Kidney (tissue), 14 donors: ENCODE measurements around the gene DLGAP1. TPM values are rescaled to one million over a fixed set of nuclear protein-coding genes. Genes with fewer than 3 reads are reported as not detected.

ENCODE experiments used
- DNase-seq, 5 donors: peaks; one replicate each; pipeline ENCODE4 v3.0.0-alpha.2; 2013 to 2020
- FAIRE-seq: peaks from 2 replicates; lab custom pipeline; 2012; peaks lifted over from hg19 to GRCh38; lab: Jason Lieb, UNC
- H3K27ac ChIP-seq, 2 donors: one replicate each; pipeline ENCODE4 v1.7.0; 2013; ENCODE audit warnings: low read depth in 2 of 2, low read length in 2 of 2, inconsistent platforms in 1 of 2
- H3K27me3 ChIP-seq: one replicate; pipeline ENCODE4 v1.7.1; 2013; ENCODE audit warnings: low read length, inconsistent platforms; ENCODE audit not compliant: control insufficient read depth, insufficient read depth
- H3K36me3 ChIP-seq, 3 donors: one replicate each; pipeline versions ENCODE4 v1.7.0 to v1.7.1; 2013; ENCODE audit warnings: low read length in 3 of 3, control low read depth in 1 of 3, inconsistent platforms in 1 of 3; ENCODE audit not compliant: insufficient read depth in 3 of 3, control insufficient read depth in 2 of 3
- H3K4me1 ChIP-seq, 3 donors: one replicate each; pipeline versions ENCODE4 v1.7.0 to v1.7.1; 2013; ENCODE audit warnings: low read length in 3 of 3, inconsistent platforms in 1 of 3, low read depth in 1 of 3; ENCODE audit not compliant: control insufficient read depth in 2 of 3, insufficient read depth in 2 of 3
- H3K4me3 ChIP-seq, 3 donors: one replicate each; pipeline versions ENCODE4 v1.7.0 to v1.8.1; 2013; ENCODE audit warnings: low read length in 3 of 3, control low read depth in 1 of 3, inconsistent platforms in 1 of 3
- H3K9ac ChIP-seq, 3 donors: one replicate each; pipeline versions ENCODE4 v1.7.0 to v1.7.1; 2013; ENCODE audit warnings: low read length in 3 of 3, control low read depth in 1 of 3, inconsistent platforms in 1 of 3
- H3K9me3 ChIP-seq, 3 donors: one replicate each; pipeline versions ENCODE4 v1.7.0 to v1.7.1; 2013; ENCODE audit warnings: low read length in 3 of 3, control low read depth in 1 of 3, inconsistent platforms in 1 of 3; ENCODE audit not compliant: control insufficient read depth in 2 of 3, insufficient read depth in 1 of 3
- intact Hi-C: fragments of 100-400 bp; cut with DNase I; formaldehyde crosslinking; loops from one replicate; pipeline ENCODE4 v1.11.1; 2022
- polyA plus RNA-seq: library from polyadenylated mRNA; stranded (reverse); fragments of 350-450 nt; fragmentation: Illumina TruSeq; extraction: RNeasy Lipid Tissue Mini Kit (QIAGEN cat#74804); gene quantifications from one replicate; pipeline ENCODE4 v1.2.3, GENCODE V29; 2014; ENCODE audit warnings: low read depth, low replicate concordance; ENCODE audit not compliant: insufficient read depth
- total RNA-seq: library from RNA; stranded (reverse); fragmentation: NEBNext Ultra II Directional; extraction: Animal tissue kit (Norgen Biotek cat#: 25700); gene quantifications from one replicate; pipeline ENCODE4 v1.2.1, GENCODE V29; 2021
- TF ChIP-seq, protein P1 (sequence below): IDR thresholded peaks from 3 replicates; pipeline ENCODE4 v1.5.1; 2012; ENCODE audit warnings: mild to moderate bottlenecking, moderate library complexity, borderline replicate concordance; ENCODE audit not compliant: insufficient read depth; ENCODE audit errors: extremely low read depth
- donor health status: control.
- donor health status: control.
- donor health status: control.
- donor health status: control.
- donor health status: control.
- donor health status: DM: yes; HTN: yes; CAD: no.
- donor health status: Normal renal cell carcinoma (clear cell type).

DLGAP1 gene
- total and polyA plus RNA-seq, 2 donors from 2014 or later = 1.2 to 32.8 TPM

GRCh38 chr18:3935305-3935704 lies 519.8 kb downstream of the DLGAP1 start:
- Histone ChIP-seq H3K4me1 (no peaks in the 10 kb centered on the region), H3K27ac (no peak overlapping the region), H3K36me3 (no peaks in the 10 kb centered on the region), H3K27me3 (no peaks in the 10 kb centered on the region), H3K4me3 (no peak overlapping the region), H3K9me3 (peaks cover 0 to 3% (median 0%) of the 10 kb centered on the region in 3 donors), H3K9ac (no peak overlapping the region)
- FAIRE-seq (no peak), DNase-seq (no peak)
- intact Hi-C loops = no loop called here
- TF ChIP-seq, protein P1, sequence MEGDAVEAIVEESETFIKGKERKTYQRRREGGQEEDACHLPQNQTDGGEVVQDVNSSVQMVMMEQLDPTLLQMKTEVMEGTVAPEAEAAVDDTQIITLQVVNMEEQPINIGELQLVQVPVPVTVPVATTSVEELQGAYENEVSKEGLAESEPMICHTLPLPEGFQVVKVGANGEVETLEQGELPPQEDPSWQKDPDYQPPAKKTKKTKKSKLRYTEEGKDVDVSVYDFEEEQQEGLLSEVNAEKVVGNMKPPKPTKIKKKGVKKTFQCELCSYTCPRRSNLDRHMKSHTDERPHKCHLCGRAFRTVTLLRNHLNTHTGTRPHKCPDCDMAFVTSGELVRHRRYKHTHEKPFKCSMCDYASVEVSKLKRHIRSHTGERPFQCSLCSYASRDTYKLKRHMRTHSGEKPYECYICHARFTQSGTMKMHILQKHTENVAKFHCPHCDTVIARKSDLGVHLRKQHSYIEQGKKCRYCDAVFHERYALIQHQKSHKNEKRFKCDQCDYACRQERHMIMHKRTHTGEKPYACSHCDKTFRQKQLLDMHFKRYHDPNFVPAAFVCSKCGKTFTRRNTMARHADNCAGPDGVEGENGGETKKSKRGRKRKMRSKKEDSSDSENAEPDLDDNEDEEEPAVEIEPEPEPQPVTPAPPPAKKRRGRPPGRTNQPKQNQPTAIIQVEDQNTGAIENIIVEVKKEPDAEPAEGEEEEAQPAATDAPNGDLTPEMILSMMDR = no peak

GRCh38 chr18:3932276-3932675 lies 522.8 kb downstream of the DLGAP1 start:
- intact Hi-C loops = no loop called here
- Histone ChIP-seq H3K4me1 (no peaks in the 10 kb centered on the region), H3K9me3 (no peaks in the 10 kb centered on the region), H3K27me3 (no peaks in the 10 kb centered on the region), H3K27ac (no peak overlapping the region), H3K36me3 (no peaks in the 10 kb centered on the region), H3K9ac (no peak overlapping the region), H3K4me3 (no peak overlapping the region)
- TF ChIP-seq, protein P1 = no peak
- no peak for FAIRE-seq
- no peak for DNase-seq

DNA sequence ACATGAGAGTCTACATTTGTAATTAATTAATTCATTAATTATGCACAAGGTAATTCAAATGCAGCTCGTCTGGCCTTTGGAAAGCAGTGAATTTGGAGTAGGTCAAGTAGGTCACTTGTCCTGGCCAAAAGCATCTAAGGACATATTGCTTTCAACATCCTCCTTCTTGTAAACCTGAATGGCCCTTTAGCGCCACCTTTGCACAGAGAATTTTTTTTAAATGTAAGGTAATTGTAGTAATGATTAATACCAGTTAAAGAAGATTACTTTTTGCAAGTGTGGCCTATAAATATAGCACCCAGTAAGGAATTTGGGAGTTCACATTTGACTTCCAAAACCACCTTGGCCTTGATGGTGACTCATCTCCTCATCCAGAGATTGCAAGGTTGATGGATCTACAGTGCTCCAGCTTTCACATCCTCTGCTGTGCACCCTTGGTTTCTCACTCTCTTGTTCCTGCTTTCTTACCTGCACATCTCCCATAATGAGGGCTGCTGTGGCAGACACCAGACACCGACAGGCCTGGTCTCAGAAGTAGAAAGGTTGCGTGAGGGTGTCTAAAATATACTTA lies 523.5 kb downstream of the DLGAP1 start:
- intact Hi-C loops = no loop called here
- no peaks in the 10 kb centered on the region for H3K27me3 ChIP-seq
- DNase-seq = no peak
- no peak overlapping the region for H3K9ac ChIP-seq
- TF ChIP-seq, protein P1 = no peak
- no peaks in the 10 kb centered on the region for H3K36me3 ChIP-seq
- H3K4me3 ChIP-seq = no peak overlapping the region
- no peaks in the 10 kb centered on the region for H3K4me1 ChIP-seq
- H3K27ac ChIP-seq = no peak overlapping the region
- H3K9me3 ChIP-seq = no peaks in the 10 kb centered on the region
- FAIRE-seq = no peak

GRCh38 chr18:3931013-3931315 lies 524.1 kb downstream of the DLGAP1 start:
- FAIRE-seq = no peak
- H3K4me3 ChIP-seq = no peak overlapping the region

More at GRCh38 chr18:3931013-3931315, 524.1 kb downstream of the DLGAP1 start:
- peak in 1 of 5 donors; percentile 63 for DNase-seq
- intact Hi-C loops = no loop called here
- Histone ChIP-seq H3K36me3 (no peaks in the 10 kb centered on the region), H3K27ac (no peak overlapping the region), H3K9me3 (no peaks in the 10 kb centered on the region), H3K9ac (no peak overlapping the region), H3K4me1 (no peaks in the 10 kb centered on the region), H3K27me3 (no peaks in the 10 kb centered on the region)
- TF ChIP-seq, protein P1 = no peak
